ENCODE data around the gene HEATR5A. TPM values are rescaled to one million over a fixed set of nuclear protein-coding genes. Genes with fewer than 3 reads are reported as not detected.

Gene HEATR5A
- polyA plus RNA-seq, 1 donor (not counting 4 experiments of a cell fraction or from before 2014, with no cell fraction given), result 16.7 TPM

- H3K9me1 ChIP-seq (ENCODE audit: control insufficient read depth, extremely low read depth, insufficient read depth, low read length), result no peaks in the 10 kb centered on the region
- H3K27me3 ChIP-seq (ENCODE audit: control insufficient read depth, extremely low read depth, insufficient read depth, low read length), result no peaks in the 10 kb centered on the region
- H3K79me2 ChIP-seq (ENCODE audit: control insufficient read depth, insufficient read depth, low read length), result peaks cover 3% of the 10 kb centered on the region
- FAIRE-seq (no peak), DNase-seq (ENCODE audit: low read depth, low spot score) (no peak)
- no peak overlapping the region for H3K9ac ChIP-seq (ENCODE audit: control insufficient read depth, extremely low read depth, insufficient read depth, low read length)
- no peak for TF ChIP-seq CTCF (optimal IDR thresholded peaks at IDR 0.05 in 1 of 3, IDR thresholded peaks at IDR 0.05 in 1 of 3, conservative IDR thresholded peaks at IDR 0.05 in 1 of 3; ENCODE audit: extremely low read depth in 1 of 3, insufficient read depth in 2 of 3, low read length in 3 of 3)
- no peak for TF ChIP-seq EZH2 (IDR thresholded peaks at IDR 0.05; ENCODE audit: low read length)
- no peak overlapping the region for H3K4me2 ChIP-seq (ENCODE audit: control insufficient read depth, extremely low read depth, insufficient read depth, low read depth, low read length)
- H3K4me3 ChIP-seq (ENCODE audit: control insufficient read depth in 2 of 3, extremely low read depth in 1 of 3, insufficient read depth in 2 of 3, low read depth in 1 of 3, low read length in 3 of 3), result no peak overlapping the region
- H2AFZ ChIP-seq (ENCODE audit: control insufficient read depth, low read length), result no peak overlapping the region
- H3K27ac ChIP-seq (ENCODE audit: control insufficient read depth, insufficient read depth, low read length), result no peak overlapping the region
- dilution Hi-C loops (cut with MboI; ENCODE audit: extremely low pct_ligation_motif_present, low sequenced_read_pairs), result no loop called here
- H4K20me1 ChIP-seq (ENCODE audit: control insufficient read depth, extremely low read depth, insufficient read depth, low read length), result no peaks in the 10 kb centered on the region
- H3K9me3 ChIP-seq (ENCODE audit: control insufficient read depth, low read depth, low read length), result no peaks in the 10 kb centered on the region
- H3K36me3 ChIP-seq (ENCODE audit: control insufficient read depth in 2 of 2, extremely low read depth in 1 of 2, insufficient read depth in 2 of 2, low read length in 2 of 2), result peaks cover 3% of the 10 kb centered on the region in 2 experiments
- H3K4me1 ChIP-seq (ENCODE audit: control insufficient read depth, extremely low read depth, insufficient read depth, low read length), result no peaks in the 10 kb centered on the region
Measured at GRCh38 chr14:31405106-31405505, 15.2 kb downstream of the HEATR5A start.

GRCh38 chr14:31403707-31404106 is 16.6 kb downstream of the HEATR5A start:
- no peak for DNase-seq (ENCODE audit: low read depth, low spot score)
- no peaks in the 10 kb centered on the region for H4K20me1 ChIP-seq (ENCODE audit: control insufficient read depth, extremely low read depth, insufficient read depth, low read length)
- no peak for FAIRE-seq
- TF ChIP-seq EZH2 (IDR thresholded peaks at IDR 0.05; ENCODE audit: low read length), result no peak
- TF ChIP-seq CTCF (optimal IDR thresholded peaks at IDR 0.05 in 1 of 3, IDR thresholded peaks at IDR 0.05 in 1 of 3, conservative IDR thresholded peaks at IDR 0.05 in 1 of 3; ENCODE audit: extremely low read depth in 1 of 3, insufficient read depth in 2 of 3, low read length in 3 of 3), result no peak
- H3K9me1 ChIP-seq (ENCODE audit: control insufficient read depth, extremely low read depth, insufficient read depth, low read length), result no peaks in the 10 kb centered on the region
- no peak overlapping the region for H3K4me3 ChIP-seq (ENCODE audit: control insufficient read depth in 2 of 3, extremely low read depth in 1 of 3, insufficient read depth in 2 of 3, low read depth in 1 of 3, low read length in 3 of 3)
- H3K9me3 ChIP-seq (ENCODE audit: control insufficient read depth, low read depth, low read length), result no peaks in the 10 kb centered on the region
- no peak overlapping the region for H2AFZ ChIP-seq (ENCODE audit: control insufficient read depth, low read length)
- H3K27me3 ChIP-seq (ENCODE audit: control insufficient read depth, extremely low read depth, insufficient read depth, low read length), result no peaks in the 10 kb centered on the region
- H3K27ac ChIP-seq (ENCODE audit: control insufficient read depth, insufficient read depth, low read length), result no peak overlapping the region
- peaks cover 3% of the 10 kb centered on the region in 2 experiments for H3K36me3 ChIP-seq (ENCODE audit: control insufficient read depth in 2 of 2, extremely low read depth in 1 of 2, insufficient read depth in 2 of 2, low read length in 2 of 2)
- H3K4me2 ChIP-seq (ENCODE audit: control insufficient read depth, extremely low read depth, insufficient read depth, low read depth, low read length), result no peak overlapping the region
- peaks cover 3% of the 10 kb centered on the region for H3K79me2 ChIP-seq (ENCODE audit: control insufficient read depth, insufficient read depth, low read length)
- no peaks in the 10 kb centered on the region for H3K4me1 ChIP-seq (ENCODE audit: control insufficient read depth, extremely low read depth, insufficient read depth, low read length)
- no peak overlapping the region for H3K9ac ChIP-seq (ENCODE audit: control insufficient read depth, extremely low read depth, insufficient read depth, low read length)
- dilution Hi-C loops (cut with MboI; ENCODE audit: extremely low pct_ligation_motif_present, low sequenced_read_pairs), result no loop called here

All from keratinocyte (primary cell).